ENCODE measurements around the gene DTHD1. TPM values are rescaled to one million over a fixed set of nuclear protein-coding genes. Genes with fewer than 3 reads are reported as not detected.

The DTHD1 gene
- total and polyA plus RNA-seq, 10 of the 15 experiments (the other 5 are each of a cell fraction or from before 2014, with no cell fraction given): 0.05 to 2.8 (median 1.4) TPM

- SMC1A ChIA-PET (ENCODE audit: uncharacterized antibody, unreplicated experiment): interaction anchor here (0.7 to 9.1 kb wide), 9 partner anchors 7 to 64 kb away, joined by 3 to 67 read pairs (median 3); no protein-coding TSS in a partner anchor
- RAD21 ChIA-PET (ENCODE audit: unreplicated experiment): interaction anchor here (1.0 to 1.9 kb wide), 2 partner anchors 9 to 11 kb away, joined by 4 read pairs; no protein-coding TSS in a partner anchor
- ATAC-seq: no peak
- Histone ChIP-seq H3K9me3 (replicated peaks; ENCODE audit: control insufficient read depth, insufficient read depth, low read length) (no peaks in the 10 kb centered on the region), H3K79me2 (ENCODE audit: control insufficient read depth, insufficient read depth, low read length) (no peaks in the 10 kb centered on the region), H3K36me3 (ENCODE audit: control insufficient read depth in 2 of 2, insufficient read depth in 2 of 2, low read length in 1 of 2) (no peaks in the 10 kb centered on the region), H3K4me1 (ENCODE audit: control insufficient read depth, insufficient read depth, low read length) (peaks cover 2% of the 10 kb centered on the region; the same call in 1 of the 2 replicates), H4K20me1 (ENCODE audit: control insufficient read depth, insufficient read depth) (no peaks in the 10 kb centered on the region), H3K27me3 (replicated peaks in 1 of 2; ENCODE audit: control insufficient read depth in 2 of 2, insufficient read depth in 2 of 2, low read length in 1 of 2) (no peaks in the 10 kb centered on the region), H3K9ac (ENCODE audit: control insufficient read depth, insufficient read depth, low read length) (no peak overlapping the region), H3K4me3 (no peak overlapping the region), H2AFZ (ENCODE audit: control insufficient read depth, low read depth, low read length) (no peak overlapping the region), H3K27ac (ENCODE audit: control insufficient read depth, insufficient read depth) (no peak overlapping the region), H3K4me2 (ENCODE audit: control insufficient read depth, insufficient read depth) (no peak overlapping the region)
- CTCF ChIA-PET: interaction anchor here (0.8 to 1.9 kb wide), 7 partner anchors 9 to 94 kb away, joined by 3 to 4 read pairs (median 4); partner anchors contain the start of gene ARAP2
- WGBS (ENCODE audit: insufficient coverage, insufficient replicate concordance, low lambda C conversion rate, missing lambda C conversion rate): 62% methylated on average over 3 of the region's 3 CpGs
- no peak for FAIRE-seq
- BruUV-seq (replicated peaks): no TSS peak
- intact Hi-C loops (cut with micrococcal nuclease; ENCODE audit: unreplicated experiment): no loop called here
- no peak for DNase-seq (ENCODE audit: low read depth, low spot score)
- in situ Hi-C loops (cut with MboI): no loop called here
- TF ChIP-seq FOS (IDR thresholded peaks at IDR 0.05; ENCODE audit: borderline replicate concordance, extremely low read depth, insufficient read length): no peak
- POLR2A ChIA-PET: no interaction called here
Observed at GRCh38 chr4:36338973-36339372, 57.6 kb downstream of the DTHD1 start.

GRCh38 chr4:36341936-36342335 lies 60.5 kb downstream of the DTHD1 start:
- Histone ChIP-seq H4K20me1 (ENCODE audit: control insufficient read depth, insufficient read depth) (no peaks in the 10 kb centered on the region), H3K4me2 (ENCODE audit: control insufficient read depth, insufficient read depth) (no peak overlapping the region), H3K27ac (ENCODE audit: control insufficient read depth, insufficient read depth) (no peak overlapping the region), H2AFZ (ENCODE audit: control insufficient read depth, low read depth, low read length) (no peak overlapping the region), H3K9me3 (replicated peaks; ENCODE audit: control insufficient read depth, insufficient read depth, low read length) (no peaks in the 10 kb centered on the region), H3K4me3 (no peak overlapping the region), H3K9ac (ENCODE audit: control insufficient read depth, insufficient read depth, low read length) (no peak overlapping the region), H3K36me3 (ENCODE audit: control insufficient read depth in 2 of 2, insufficient read depth in 2 of 2, low read length in 1 of 2) (no peaks in the 10 kb centered on the region), H3K27me3 (replicated peaks in 1 of 2; ENCODE audit: control insufficient read depth in 2 of 2, insufficient read depth in 2 of 2, low read length in 1 of 2) (no peaks in the 10 kb centered on the region), H3K79me2 (ENCODE audit: control insufficient read depth, insufficient read depth, low read length) (no peaks in the 10 kb centered on the region), H3K4me1 (ENCODE audit: control insufficient read depth, insufficient read depth, low read length) (no peaks in the 10 kb centered on the region)
- ATAC-seq: no peak
- in situ Hi-C loops (cut with MboI) (no loop called here), intact Hi-C loops (cut with micrococcal nuclease; ENCODE audit: unreplicated experiment) (no loop called here)
- no peak for FAIRE-seq
- no TSS peak for BruUV-seq (replicated peaks)
- ChIA-PET CTCF (interaction anchor here (3.8 kb wide), 1 partner anchor 57 kb away, joined by 11 read pairs; no protein-coding TSS in a partner anchor), SMC1A (ENCODE audit: uncharacterized antibody, unreplicated experiment) (interaction anchor here (1.0 kb wide), 1 partner anchor 17 kb away, joined by 3 read pairs; no protein-coding TSS in a partner anchor), RAD21 (ENCODE audit: unreplicated experiment) (no interaction called here), POLR2A (interaction anchor here (1.3 kb wide), 1 partner anchor 13 kb away, joined by 3 read pairs; no protein-coding TSS in a partner anchor)
- 89% methylated on average over 6 of the region's 6 CpGs for WGBS (ENCODE audit: insufficient coverage, insufficient replicate concordance, low lambda C conversion rate, missing lambda C conversion rate)
- TF ChIP-seq SMC3 (IDR thresholded peaks at IDR 0.05; ENCODE audit: borderline replicate concordance, low read length) (no peak), CHD2 (IDR thresholded peaks at IDR 0.05; ENCODE audit: borderline replicate concordance, low read depth, low read length) (no peak), POLR2A (IDR thresholded peaks at IDR 0.05; ENCODE audit: low read depth, low read length) (no peak), SPI1 (IDR thresholded peaks at IDR 0.05; ENCODE audit: borderline replicate concordance, insufficient read depth, low read depth, low read length) (no peak), SMARCA5 (IDR thresholded peaks at IDR 0.05) (no peak), CEBPZ (IDR thresholded peaks at IDR 0.05; ENCODE audit: low read depth, low read length) (no peak), NFYA (IDR thresholded peaks at IDR 0.05; ENCODE audit: borderline replicate concordance, low read depth, low read length) (no peak), JUNB (IDR thresholded peaks at IDR 0.05) (no peak), TCF12 (IDR thresholded peaks at IDR 0.05; ENCODE audit: low read depth, low read length) (no peak)
- DNase-seq (ENCODE audit: low read depth, low spot score): no peak
